DMS53 treated with DMSO at 0.1 percent for 48 hours (cell line): ENCODE results near the gene FBLN2.

ENCODE experiments used
- DNase-seq: peaks from one replicate; lab custom pipeline; 2025; ENCODE audit not compliant: unreplicated experiment; lab: John Stamatoyannopoulos, UW

Gene FBLN2

GRCh38 chr3:13677272-13677671, 128.3 kb downstream of the FBLN2 start:
- no peak for DNase-seq

DNA sequence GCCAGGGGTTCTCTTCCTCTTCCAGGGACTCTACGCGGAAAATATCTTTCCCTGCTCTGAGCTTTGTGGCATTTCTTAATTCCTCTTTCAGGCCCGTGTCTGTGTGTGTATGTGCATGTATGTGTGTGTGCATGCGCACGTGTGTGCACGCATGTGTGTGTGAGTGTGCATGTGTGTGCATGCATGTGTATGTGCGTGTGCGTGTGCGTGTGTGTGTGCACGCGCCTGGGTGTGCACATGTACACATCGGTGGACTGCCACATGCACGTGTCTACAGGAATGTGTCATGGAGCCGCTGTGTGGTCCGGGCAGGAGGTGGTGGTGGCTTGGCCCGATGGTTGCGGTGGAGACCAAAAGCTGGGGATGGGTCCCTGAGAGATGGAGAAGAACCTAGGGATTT, 133.0 kb downstream of the FBLN2 start:
- DNase-seq, result no peak

- no peak for DNase-seq
Measured at GRCh38 chr3:13682331-13683013, 133.5 kb downstream of the FBLN2 start.

GRCh38 chr3:13683288-13683687, 134.4 kb downstream of the FBLN2 start:
- no peak for DNase-seq

- DNase-seq, result no peak
Measured at GRCh38 chr3:13683772-13684171, 134.8 kb downstream of the FBLN2 start.

GRCh38 chr3:13684350-13684749, 135.4 kb downstream of the FBLN2 start:
- DNase-seq, result no peak

DNA sequence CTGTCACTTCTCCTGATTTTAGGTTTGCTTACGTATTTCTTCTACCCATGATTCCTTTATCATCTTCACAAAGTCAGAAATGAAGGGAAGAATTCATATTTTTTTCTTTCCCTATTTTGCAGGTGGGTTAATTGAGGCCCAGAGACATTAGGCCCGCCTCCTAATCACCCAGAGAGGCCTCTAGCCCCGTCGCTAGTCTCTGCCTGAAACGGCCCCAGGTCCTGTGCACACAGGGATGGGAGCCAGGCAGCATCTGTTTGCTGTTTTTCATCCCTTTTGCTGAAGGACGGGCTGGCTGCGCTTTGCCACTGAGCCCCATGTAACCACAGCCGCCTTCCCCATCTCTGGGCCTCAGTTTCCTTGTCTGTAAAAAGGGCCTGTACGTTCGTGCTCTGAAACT, 135.9 kb downstream of the FBLN2 start:
- no peak for DNase-seq

- DNase-seq, result no peak
Measured at GRCh38 chr3:13685721-13686120, 136.8 kb downstream of the FBLN2 start.

- no peak for DNase-seq
Measured at GRCh38 chr3:13686367-13687160, 137.6 kb downstream of the FBLN2 start.

GRCh38 chr3:13687517-13687943, 138.6 kb downstream of the FBLN2 start:
- DNase-seq, result no peak
